IMR-90 (cell line): Measurements from ENCODE around the gene SNAP91.
A peak's percentile ranks its signal among the peaks of the same experiment; 100 is the strongest.

Experiments used
- BHLHE40 ChIP-seq: fragments of 150-350 bp; IDR thresholded peaks from 2 replicates; pipeline ENCODE4 v1.6.1; 2016; ENCODE audit warnings: mild to moderate bottlenecking, low read depth, low read length
- CEBPB ChIP-seq: IDR thresholded peaks from 2 replicates; pipeline ENCODE4 v1.6.1; 2012; ENCODE audit warnings: low read depth, low read length, improper control_type of control experiment
- CTCF ChIP-seq: conservative IDR thresholded peaks from 2 replicates; pipeline ENCODE4 v1.5.1; 2012; ENCODE audit warnings: mild to moderate bottlenecking, low read depth, low read length, improper control_type of control experiment
- FOS ChIP-seq: fragments of 150-350 bp; IDR thresholded peaks from 2 replicates; pipeline ENCODE4 v1.6.1; 2016; ENCODE audit warnings: low read depth, low read length
- MAZ ChIP-seq: IDR thresholded peaks from 2 replicates; pipeline ENCODE4 v1.6.1; 2012; ENCODE audit warnings: low read depth, mild to moderate bottlenecking, low read length, improper control_type of control experiment, moderate library complexity, borderline replicate concordance
- MXI1 ChIP-seq: IDR thresholded peaks from 2 replicates; pipeline ENCODE4 v1.6.1; 2012; ENCODE audit warnings: low read depth, mild to moderate bottlenecking, low read length, moderate library complexity, borderline replicate concordance
- POLR2A ChIP-seq: IDR thresholded peaks from 2 replicates; pipeline ENCODE4 v1.6.1; 2012; ENCODE audit warnings: mild to moderate bottlenecking, low read depth, low read length
- RAD21 ChIP-seq: IDR thresholded peaks from 2 replicates; pipeline ENCODE4 v1.6.1; 2012; ENCODE audit warnings: low read length, improper control_type of control experiment
- RCOR1 ChIP-seq: IDR thresholded peaks from 2 replicates; pipeline ENCODE4 v1.6.1; 2012; ENCODE audit warnings: mild to moderate bottlenecking, low read length, improper control_type of control experiment; ENCODE audit not compliant: insufficient replicate concordance
- RFX5 ChIP-seq: IDR thresholded peaks from 2 replicates; pipeline ENCODE4 v1.8.0; 2012; ENCODE audit warnings: low read depth, mild to moderate bottlenecking, low read length, moderate library complexity

GRCh38 chr6:83514866-83515466, 193.9 kb downstream of the SNAP91 start:
- TF ChIP-seq CTCF: peak; percentile 96
- peak; percentile 93 for TF ChIP-seq RAD21
- TF ChIP-seq RCOR1: no peak
- no peak for TF ChIP-seq CEBPB
- TF ChIP-seq FOS: no peak
- no peak for TF ChIP-seq RFX5
- no peak for TF ChIP-seq POLR2A
- no peak for TF ChIP-seq MAZ
- no peak for TF ChIP-seq BHLHE40
- TF ChIP-seq MXI1: no peak
